G401 (cell line): Measurements from ENCODE around the gene REG1A. TPM values are rescaled to one million over a fixed set of nuclear protein-coding genes. Genes with fewer than 3 reads are reported as not detected.

Experiments used
- DNase-seq: peaks from one replicate; pipeline ENCODE4 v3.0.0-alpha.2; 2015; ENCODE audit warnings: low spot score
- in situ Hi-C: cut with HindIII; loops from 2 replicates; pipeline ENCODE4 v1.10.0; 2016; ENCODE audit warnings: low sequenced_read_pairs, mixed read lengths
- total RNA-seq: library from RNA; depleted of rRNA; stranded (reverse); fragments of >200 nt; shearing (Covaris generic); gene quantifications from 2 replicates; pipeline ENCODE4 v1.2.3, GENCODE V29; 2014; rRNA removed

REG1A gene
- total RNA-seq = not detected in 2 replicates

GRCh38 chr2:79120194-79120713, at the start of gene REG1A:
Gene REG1A, plus strand, starts transcription at chr2:79120488. Its CDS starts 374 bp downstream, at chr2:79120862.
- no peak for DNase-seq
- in situ Hi-C loops = no loop called here

GRCh38 chr2:79071078-79071477, 49.2 kb upstream of the REG1A start:
- in situ Hi-C loops = no loop called here
- DNase-seq = no peak

GRCh38 chr2:79082987-79083386, 37.3 kb upstream of the REG1A start:
- in situ Hi-C loops = no loop called here
- DNase-seq = no peak

GRCh38 chr2:79083597-79084251, 36.6 kb upstream of the REG1A start:
- no peak for DNase-seq
- in situ Hi-C loops = no loop called here

- in situ Hi-C loops = no loop called here
- no peak for DNase-seq
These were observed 35.7 kb upstream of the REG1A start for GRCh38 chr2:79084495-79085135.

- in situ Hi-C loops = no loop called here
- DNase-seq = no peak
These were observed 34.9 kb upstream of the REG1A start for GRCh38 chr2:79085382-79085781.

GRCh38 chr2:79086255-79086654, 34.0 kb upstream of the REG1A start:
- no peak for DNase-seq
- in situ Hi-C loops = no loop called here

- DNase-seq = no peak
- in situ Hi-C loops = no loop called here
These were observed 32.4 kb upstream of the REG1A start, which contains the start of gene REG1B for GRCh38 chr2:79087785-79088364. Gene REG1B, minus strand, starts transcription at chr2:79087993. Its CDS starts 381 bp downstream, at chr2:79087612.

GRCh38 chr2:79090693-79091092, 29.6 kb upstream of the REG1A start:
- DNase-seq = no peak
- in situ Hi-C loops = no loop called here

GRCh38 chr2:79097843-79098242, 22.4 kb upstream of the REG1A start:
- in situ Hi-C loops = no loop called here
- DNase-seq = no peak

- DNase-seq = no peak
- in situ Hi-C loops = no loop called here
These were observed 21.1 kb upstream of the REG1A start for GRCh38 chr2:79099140-79099686.

- in situ Hi-C loops = no loop called here
- DNase-seq = no peak
These were observed 20.0 kb upstream of the REG1A start for GRCh38 chr2:79100285-79100684.

GRCh38 chr2:79101024-79101423, 19.3 kb upstream of the REG1A start:
- no peak for DNase-seq
- in situ Hi-C loops = no loop called here

- in situ Hi-C loops = no loop called here
- no peak for DNase-seq
These were observed 17.1 kb upstream of the REG1A start for GRCh38 chr2:79103214-79103613.

GRCh38 chr2:79105259-79105658, 15.0 kb upstream of the REG1A start:
- in situ Hi-C loops = no loop called here

GRCh38 chr2:79112269-79112668, 8.0 kb upstream of the REG1A start:
- in situ Hi-C loops = no loop called here
- DNase-seq = no peak

More at GRCh38 chr2:79105259-79105658, 15.0 kb upstream of the REG1A start:
- DNase-seq = no peak

- DNase-seq = no peak
- in situ Hi-C loops = no loop called here
These were observed 5.3 kb upstream of the REG1A start for GRCh38 chr2:79114797-79115494.

GRCh38 chr2:79116997-79117928, 3.0 kb upstream of the REG1A start:
- in situ Hi-C loops = no loop called here
- DNase-seq = no peak
